ENCODE results near the gene PARD6G.

Gene PARD6G

GRCh38 chr18:80171054-80171872 lies 76.1 kb downstream of the PARD6G start:
- H3K9ac ChIP-seq (ENCODE audit: low read length): no peak overlapping the region
- no peaks in the 10 kb centered on the region for H3K79me1 ChIP-seq (ENCODE audit: low read length)
- no peaks in the 10 kb centered on the region for H3K27me3 ChIP-seq (ENCODE audit: insufficient read depth, low read length, poor library complexity)
- H2BK15ac ChIP-seq (replicated peaks; ENCODE audit: low read depth): no peak overlapping the region
- no peak overlapping the region for H2BK120ac ChIP-seq (ENCODE audit: low read depth, low read length)
- H4K8ac ChIP-seq (ENCODE audit: low read depth, low read length): no peak overlapping the region
- H4K5ac ChIP-seq (ENCODE audit: low read length): no peak overlapping the region
- H3K4me1 ChIP-seq (ENCODE audit: control insufficient read depth, low read depth, low read length): no peaks in the 10 kb centered on the region
- no CpG with 5 or more reads among the region's 23 CpGs for WGBS (ENCODE audit: extremely low coverage, insufficient coverage, low lambda C conversion rate)
- peak; percentile 49 for DNase-seq
- no peak overlapping the region for H3K23ac ChIP-seq (ENCODE audit: low read length)
- no peak overlapping the region for H3K4ac ChIP-seq (ENCODE audit: low read depth, low read length)
- H3K27ac ChIP-seq (ENCODE audit: low read depth, low read length): no peak overlapping the region
- H3K4me3 ChIP-seq (ENCODE audit: low read length): no peak overlapping the region
- no peak overlapping the region for H3K56ac ChIP-seq (ENCODE audit: low read length)
- no peak overlapping the region for H3K4me2 ChIP-seq (ENCODE audit: low read length)
- H2BK5ac ChIP-seq (ENCODE audit: low read length): no peak overlapping the region
- no peaks in the 10 kb centered on the region for H3K36me3 ChIP-seq (ENCODE audit: control insufficient read depth, insufficient read depth, low read length)
- no peak overlapping the region for H3K18ac ChIP-seq (ENCODE audit: low read length)
- H3K79me2 ChIP-seq (ENCODE audit: control insufficient read depth, insufficient read depth, low read length): no peaks in the 10 kb centered on the region
- no peak overlapping the region for H2AK5ac ChIP-seq (ENCODE audit: low read length)

- H3K4me1 ChIP-seq (ENCODE audit: control insufficient read depth, low read depth, low read length): no peaks in the 10 kb centered on the region
- H3K56ac ChIP-seq (ENCODE audit: low read length): no peak overlapping the region
- no peaks in the 10 kb centered on the region for H3K79me1 ChIP-seq (ENCODE audit: low read length)
- H3K27me3 ChIP-seq (ENCODE audit: insufficient read depth, low read length, poor library complexity): no peaks in the 10 kb centered on the region
- H3K27ac ChIP-seq (ENCODE audit: low read depth, low read length): no peak overlapping the region
- H3K4me2 ChIP-seq (ENCODE audit: low read length): no peak overlapping the region
- no peaks in the 10 kb centered on the region for H3K79me2 ChIP-seq (ENCODE audit: control insufficient read depth, insufficient read depth, low read length)
- no peak overlapping the region for H3K9ac ChIP-seq (ENCODE audit: low read length)
- H3K23ac ChIP-seq (ENCODE audit: low read length): no peak overlapping the region
- no peak overlapping the region for H2BK15ac ChIP-seq (replicated peaks; ENCODE audit: low read depth)
- no peak overlapping the region for H3K18ac ChIP-seq (ENCODE audit: low read length)
- no peak overlapping the region for H4K8ac ChIP-seq (ENCODE audit: low read depth, low read length)
- H3K36me3 ChIP-seq (ENCODE audit: control insufficient read depth, insufficient read depth, low read length): no peaks in the 10 kb centered on the region
- H3K4ac ChIP-seq (ENCODE audit: low read depth, low read length): no peak overlapping the region
- no peak overlapping the region for H2BK120ac ChIP-seq (ENCODE audit: low read depth, low read length)
- peak; percentile 13 for DNase-seq
- H3K4me3 ChIP-seq (ENCODE audit: low read length): no peak overlapping the region
- H2AK5ac ChIP-seq (ENCODE audit: low read length): no peak overlapping the region
- H2BK5ac ChIP-seq (ENCODE audit: low read length): no peak overlapping the region
- H4K5ac ChIP-seq (ENCODE audit: low read length): no peak overlapping the region
- no CpG with 5 or more reads among the region's 7 CpGs for WGBS (ENCODE audit: extremely low coverage, insufficient coverage, low lambda C conversion rate)
Observed at GRCh38 chr18:80170395-80171053, 76.8 kb downstream of the PARD6G start.

GRCh38 chr18:80169607-80170006 lies 77.7 kb downstream of the PARD6G start:
- H3K4me2 ChIP-seq (ENCODE audit: low read length): no peak overlapping the region
- H4K8ac ChIP-seq (ENCODE audit: low read depth, low read length): no peak overlapping the region
- H3K79me2 ChIP-seq (ENCODE audit: control insufficient read depth, insufficient read depth, low read length): no peaks in the 10 kb centered on the region
- H3K4me1 ChIP-seq (ENCODE audit: control insufficient read depth, low read depth, low read length): no peaks in the 10 kb centered on the region
- no peak for DNase-seq
- H3K27ac ChIP-seq (ENCODE audit: low read depth, low read length): no peak overlapping the region
- WGBS (ENCODE audit: extremely low coverage, insufficient coverage, low lambda C conversion rate): no CpG with 5 or more reads among the region's 17 CpGs
- H3K18ac ChIP-seq (ENCODE audit: low read length): no peak overlapping the region
- H2BK5ac ChIP-seq (ENCODE audit: low read length): no peak overlapping the region
- no peak overlapping the region for H2BK15ac ChIP-seq (replicated peaks; ENCODE audit: low read depth)
- H3K23ac ChIP-seq (ENCODE audit: low read length): no peak overlapping the region
- no peak overlapping the region for H3K4me3 ChIP-seq (ENCODE audit: low read length)
- no peak overlapping the region for H2AK5ac ChIP-seq (ENCODE audit: low read length)
- no peaks in the 10 kb centered on the region for H3K27me3 ChIP-seq (ENCODE audit: insufficient read depth, low read length, poor library complexity)
- H4K5ac ChIP-seq (ENCODE audit: low read length): no peak overlapping the region
- H3K56ac ChIP-seq (ENCODE audit: low read length): no peak overlapping the region
- no peak overlapping the region for H2BK120ac ChIP-seq (ENCODE audit: low read depth, low read length)
- no peaks in the 10 kb centered on the region for H3K36me3 ChIP-seq (ENCODE audit: control insufficient read depth, insufficient read depth, low read length)
- H3K9ac ChIP-seq (ENCODE audit: low read length): no peak overlapping the region
- no peaks in the 10 kb centered on the region for H3K79me1 ChIP-seq (ENCODE audit: low read length)
- H3K4ac ChIP-seq (ENCODE audit: low read depth, low read length): no peak overlapping the region

- H4K8ac ChIP-seq (ENCODE audit: low read depth, low read length): no peak overlapping the region
- WGBS (ENCODE audit: extremely low coverage, insufficient coverage, low lambda C conversion rate): no CpG with 5 or more reads among the region's 15 CpGs
Observed at GRCh38 chr18:80168982-80169381, 78.3 kb downstream of the PARD6G start.

GRCh38 chr18:80168346-80168745 lies 79.0 kb downstream of the PARD6G start:
- Histone ChIP-seq H3K23ac (ENCODE audit: low read length) (no peak overlapping the region), H3K27ac (ENCODE audit: low read depth, low read length) (no peak overlapping the region), H4K5ac (ENCODE audit: low read length) (no peak overlapping the region), H3K18ac (ENCODE audit: low read length) (no peak overlapping the region), H2BK15ac (replicated peaks; ENCODE audit: low read depth) (no peak overlapping the region), H3K56ac (ENCODE audit: low read length) (no peak overlapping the region), H2BK5ac (ENCODE audit: low read length) (no peak overlapping the region), H2AK5ac (ENCODE audit: low read length) (no peak overlapping the region), H3K4me1 (ENCODE audit: control insufficient read depth, low read depth, low read length) (no peaks in the 10 kb centered on the region), H3K4ac (ENCODE audit: low read depth, low read length) (no peak overlapping the region), H3K9ac (ENCODE audit: low read length) (no peak overlapping the region), H3K79me2 (ENCODE audit: control insufficient read depth, insufficient read depth, low read length) (no peaks in the 10 kb centered on the region), H4K8ac (ENCODE audit: low read depth, low read length) (no peak overlapping the region), H3K4me3 (ENCODE audit: low read length) (no peak overlapping the region), H3K4me2 (ENCODE audit: low read length) (no peak overlapping the region), H2BK120ac (ENCODE audit: low read depth, low read length) (no peak overlapping the region), H3K36me3 (ENCODE audit: control insufficient read depth, insufficient read depth, low read length) (no peaks in the 10 kb centered on the region), H3K79me1 (ENCODE audit: low read length) (no peaks in the 10 kb centered on the region), H3K27me3 (ENCODE audit: insufficient read depth, low read length, poor library complexity) (no peaks in the 10 kb centered on the region)
- no peak for DNase-seq
- no CpG with 5 or more reads among the region's 2 CpGs for WGBS (ENCODE audit: extremely low coverage, insufficient coverage, low lambda C conversion rate)

More at GRCh38 chr18:80168982-80169381, 78.3 kb downstream of the PARD6G start:
- Histone ChIP-seq H3K4me3 (ENCODE audit: low read length) (no peak overlapping the region), H3K4ac (ENCODE audit: low read depth, low read length) (no peak overlapping the region), H3K18ac (ENCODE audit: low read length) (no peak overlapping the region), H2AK5ac (ENCODE audit: low read length) (no peak overlapping the region), H3K4me2 (ENCODE audit: low read length) (no peak overlapping the region), H3K79me1 (ENCODE audit: low read length) (no peaks in the 10 kb centered on the region), H2BK120ac (ENCODE audit: low read depth, low read length) (no peak overlapping the region), H3K79me2 (ENCODE audit: control insufficient read depth, insufficient read depth, low read length) (no peaks in the 10 kb centered on the region), H2BK15ac (replicated peaks; ENCODE audit: low read depth) (no peak overlapping the region), H3K23ac (ENCODE audit: low read length) (no peak overlapping the region), H3K56ac (ENCODE audit: low read length) (no peak overlapping the region), H3K27ac (ENCODE audit: low read depth, low read length) (no peak overlapping the region), H3K27me3 (ENCODE audit: insufficient read depth, low read length, poor library complexity) (no peaks in the 10 kb centered on the region), H3K4me1 (ENCODE audit: control insufficient read depth, low read depth, low read length) (no peaks in the 10 kb centered on the region), H3K36me3 (ENCODE audit: control insufficient read depth, insufficient read depth, low read length) (no peaks in the 10 kb centered on the region), H2BK5ac (ENCODE audit: low read length) (no peak overlapping the region), H3K9ac (ENCODE audit: low read length) (no peak overlapping the region), H4K5ac (ENCODE audit: low read length) (no peak overlapping the region)
- no peak for DNase-seq
